Suprapubic skin (tissue), 4 donors: Measurements from ENCODE around the gene U2AF2.

Source experiments
- POLR2A ChIP-seq, 2 donors: fragments of 450-650 bp; IDR thresholded peaks; one replicate each; pipeline ENCODE4 v1.6.1; 2017; ENCODE audit warnings: antibody characterized with exemption in 2 of 2, mild to moderate bottlenecking in 2 of 2, moderate library complexity in 2 of 2
- POLR2AphosphoS5 ChIP-seq, 3 donors: sonication (generic); formaldehyde crosslinking; IDR thresholded peaks; one replicate each; pipeline ENCODE4 v1.6.1; 2017; ENCODE audit warnings: antibody characterized with exemption in 3 of 3
- TF ChIP-seq, protein P1 (sequence below), 2 donors: fragments of 200-600 bp in 1 of 2; fragments of 450-650 bp in 1 of 2; sonication (generic) in 1 of 2; IDR thresholded peaks; one replicate each; pipeline ENCODE4 v1.5.1; 2016 to 2019; ENCODE audit warnings: antibody characterized with exemption in 2 of 2, mild to moderate bottlenecking in 1 of 2, moderate library complexity in 1 of 2

DNA sequence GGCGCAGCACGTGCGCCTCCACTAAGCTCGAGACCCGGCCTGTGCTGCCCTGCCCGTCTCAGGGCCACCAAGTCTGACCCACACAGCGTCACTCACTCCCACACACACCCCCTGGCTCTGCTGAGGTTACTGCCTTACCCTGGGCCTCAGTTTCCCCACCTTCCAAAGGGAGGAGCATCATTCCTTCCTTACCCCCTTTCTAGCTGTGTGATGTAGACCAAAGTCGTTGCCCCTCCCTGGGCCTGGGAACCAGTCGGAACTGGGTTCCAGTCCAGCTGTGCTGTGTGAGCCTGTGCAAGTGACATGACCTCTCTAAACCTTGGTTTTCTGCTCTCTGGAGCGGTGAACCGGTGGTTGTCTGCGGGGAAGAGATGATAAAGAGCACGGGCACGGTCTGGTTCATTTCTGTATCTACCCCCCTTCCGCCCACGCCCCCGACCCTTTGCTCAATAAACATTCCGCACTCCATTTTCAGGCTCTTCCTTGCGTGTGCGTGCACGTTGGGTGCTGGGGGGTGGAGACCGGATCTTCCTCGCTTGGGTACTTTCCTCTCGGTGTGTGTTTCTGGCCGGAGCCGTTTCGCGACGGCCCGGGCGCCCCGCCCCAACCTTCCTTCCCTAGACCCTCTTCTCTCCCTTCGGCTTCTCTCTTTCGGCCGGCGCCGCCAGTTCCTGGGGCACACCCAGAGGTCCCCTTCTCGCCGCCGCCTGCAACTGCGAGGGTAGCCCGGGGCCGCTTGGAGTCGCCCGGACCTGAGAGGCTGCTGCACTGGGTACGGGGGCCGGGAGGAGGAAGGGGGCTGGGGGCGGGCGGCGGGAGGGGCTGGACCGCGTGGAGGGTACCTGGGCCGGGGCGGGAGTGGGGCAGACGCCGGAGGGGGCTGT lies 11.6 kb upstream of the U2AF2 start, which contains the start of gene ZNF581:
- TF ChIP-seq, protein P1, sequence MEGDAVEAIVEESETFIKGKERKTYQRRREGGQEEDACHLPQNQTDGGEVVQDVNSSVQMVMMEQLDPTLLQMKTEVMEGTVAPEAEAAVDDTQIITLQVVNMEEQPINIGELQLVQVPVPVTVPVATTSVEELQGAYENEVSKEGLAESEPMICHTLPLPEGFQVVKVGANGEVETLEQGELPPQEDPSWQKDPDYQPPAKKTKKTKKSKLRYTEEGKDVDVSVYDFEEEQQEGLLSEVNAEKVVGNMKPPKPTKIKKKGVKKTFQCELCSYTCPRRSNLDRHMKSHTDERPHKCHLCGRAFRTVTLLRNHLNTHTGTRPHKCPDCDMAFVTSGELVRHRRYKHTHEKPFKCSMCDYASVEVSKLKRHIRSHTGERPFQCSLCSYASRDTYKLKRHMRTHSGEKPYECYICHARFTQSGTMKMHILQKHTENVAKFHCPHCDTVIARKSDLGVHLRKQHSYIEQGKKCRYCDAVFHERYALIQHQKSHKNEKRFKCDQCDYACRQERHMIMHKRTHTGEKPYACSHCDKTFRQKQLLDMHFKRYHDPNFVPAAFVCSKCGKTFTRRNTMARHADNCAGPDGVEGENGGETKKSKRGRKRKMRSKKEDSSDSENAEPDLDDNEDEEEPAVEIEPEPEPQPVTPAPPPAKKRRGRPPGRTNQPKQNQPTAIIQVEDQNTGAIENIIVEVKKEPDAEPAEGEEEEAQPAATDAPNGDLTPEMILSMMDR (IDR thresholded peaks at IDR 0.05) = no peak
- TF ChIP-seq POLR2AphosphoS5 (IDR thresholded peaks at IDR 0.05) (peak in 1 of 3 donors; percentile 85), POLR2A (IDR thresholded peaks at IDR 0.05) (no peak)
